ENCODE data around the gene LRRC73.
A peak's percentile ranks its signal among the peaks of the same experiment; 100 is the strongest.
"Not testable (repeated sequence)": the region's sequence is repeated elsewhere in the genome, so short reads cannot be mapped to it uniquely, and the experiment has no call there.

Gene LRRC73

GRCh38 chr6:43509984-43510826 is at the start of gene LRRC73:
LRRC73 (minus strand) TSS chr6:43510346; CDS start chr6:43509785, 561 bp downstream.
- no peak for DNase-seq (ENCODE audit: low spot score)

- no peak for DNase-seq (ENCODE audit: low spot score)
Observed at GRCh38 chr6:43559328-43559727, 49.2 kb upstream of the LRRC73 start.

- not testable (repeated sequence) for DNase-seq (ENCODE audit: low spot score)
Observed at GRCh38 chr6:43557620-43558019, 47.5 kb upstream of the LRRC73 start.

GRCh38 chr6:43547222-43547621 is 37.1 kb upstream of the LRRC73 start:
- no peak for DNase-seq (ENCODE audit: low spot score)

GRCh38 chr6:43544461-43544860 is 34.3 kb upstream of the LRRC73 start:
- no peak for DNase-seq (ENCODE audit: low spot score)

- no peak for DNase-seq (ENCODE audit: low spot score)
Observed at GRCh38 chr6:43541774-43542471, 31.8 kb upstream of the LRRC73 start.

- no peak for DNase-seq (ENCODE audit: low spot score)
Observed at GRCh38 chr6:43540507-43540906, 30.4 kb upstream of the LRRC73 start.

GRCh38 chr6:43539409-43539808 is 29.3 kb upstream of the LRRC73 start:
- not testable (repeated sequence) for DNase-seq (ENCODE audit: low spot score)

GRCh38 chr6:43538986-43539385 is 28.8 kb upstream of the LRRC73 start:
- DNase-seq (ENCODE audit: low spot score), result not testable (repeated sequence)

- no peak for DNase-seq (ENCODE audit: low spot score)
Observed at GRCh38 chr6:43532201-43532600, 22.1 kb upstream of the LRRC73 start.

GRCh38 chr6:43524483-43524961 is 14.4 kb upstream of the LRRC73 start:
- DNase-seq (ENCODE audit: low spot score), result no peak

- DNase-seq (ENCODE audit: low spot score), result no peak
Observed at GRCh38 chr6:43523284-43523683, 13.1 kb upstream of the LRRC73 start.

GRCh38 chr6:43522547-43523261 is 12.6 kb upstream of the LRRC73 start:
- no peak for DNase-seq (ENCODE audit: low spot score)

- no peak for DNase-seq (ENCODE audit: low spot score)
Observed at GRCh38 chr6:43521836-43522235, 11.7 kb upstream of the LRRC73 start.

- DNase-seq (ENCODE audit: low spot score), result no peak
Observed at GRCh38 chr6:43520097-43520496, 10.0 kb upstream of the LRRC73 start.

GRCh38 chr6:43517505-43518357 is 7.6 kb upstream of the LRRC73 start:
- DNase-seq (ENCODE audit: low spot score), result peak; percentile 47

GRCh38 chr6:43516697-43517504 is 6.8 kb upstream of the LRRC73 start, which contains the start of the genes POLR1C and YIPF3:
POLR1C (plus strand) TSS chr6:43517089; CDS start chr6:43517110, 21 bp downstream.
YIPF3 (minus strand) TSS chr6:43516926; CDS start chr6:43516807, 119 bp downstream.
- peak; percentile 98 for DNase-seq (ENCODE audit: low spot score)

GRCh38 chr6:43516367-43516696 is 6.2 kb upstream of the LRRC73 start:
- DNase-seq (ENCODE audit: low spot score), result no peak

GRCh38 chr6:43515808-43516207 is 5.7 kb upstream of the LRRC73 start:
- no peak for DNase-seq (ENCODE audit: low spot score)

- DNase-seq (ENCODE audit: low spot score), result no peak
Observed at GRCh38 chr6:43511824-43512415, 1.8 kb upstream of the LRRC73 start.
